GM23338 (cell line): ENCODE measurements around the gene LPO.

Experiments used
- CTCF ChIP-seq, 2 experiments: fragments of 200-600 bp in 1 of 2; sonication (generic) in 1 of 2; conservative IDR thresholded peaks; 2 replicates each; pipeline versions ENCODE4 v1.5.1 to v1.6.1; 2016 to 2017; ENCODE audit warnings: antibody characterized with exemption in 2 of 2, low read depth in 2 of 2, mild to moderate bottlenecking in 2 of 2, moderate library complexity in 1 of 2
- ETS1 ChIP-seq: IDR thresholded peaks from 2 replicates; pipeline ENCODE4 v1.6.1; 2016; ENCODE audit warnings: antibody characterized with exemption
- EZH2 ChIP-seq: fragments of 200-600 bp; sonication (generic); IDR thresholded peaks from one replicate; pipeline ENCODE4 v1.8.0; 2017; ENCODE audit warnings: antibody characterized with exemption, mild to moderate bottlenecking, low read depth; ENCODE audit not compliant: unreplicated experiment
- EZH2phosphoT487 ChIP-seq: fragments of 200-600 bp; sonication (generic); IDR thresholded peaks from one replicate; pipeline ENCODE4 v1.8.1; 2018; ENCODE audit warnings: antibody characterized with exemption; ENCODE audit not compliant: unreplicated experiment
- POLR2AphosphoS5 ChIP-seq: IDR thresholded peaks from 2 replicates; pipeline ENCODE4 v1.6.1; 2016; ENCODE audit warnings: antibody characterized with exemption, low read depth
- STAT1 ChIP-seq: IDR thresholded peaks from one replicate; pipeline ENCODE4 v1.6.1; 2016; ENCODE audit warnings: antibody characterized with exemption; ENCODE audit not compliant: unreplicated experiment
- ZNF114 ChIP-seq: fragments of 250-450 bp; sonication (Bioruptor Pico); IDR thresholded peaks from 2 replicates; pipeline ENCODE4 v1.5.0; 2020; ENCODE audit warnings: mild to moderate bottlenecking, moderate library complexity
- ZNF331 ChIP-seq: fragments of 250-450 bp; sonication (Bioruptor Pico); IDR thresholded peaks from 2 replicates; pipeline ENCODE4 v1.5.0; 2020; ENCODE audit warnings: low read depth, mild to moderate bottlenecking, moderate library complexity

DNA sequence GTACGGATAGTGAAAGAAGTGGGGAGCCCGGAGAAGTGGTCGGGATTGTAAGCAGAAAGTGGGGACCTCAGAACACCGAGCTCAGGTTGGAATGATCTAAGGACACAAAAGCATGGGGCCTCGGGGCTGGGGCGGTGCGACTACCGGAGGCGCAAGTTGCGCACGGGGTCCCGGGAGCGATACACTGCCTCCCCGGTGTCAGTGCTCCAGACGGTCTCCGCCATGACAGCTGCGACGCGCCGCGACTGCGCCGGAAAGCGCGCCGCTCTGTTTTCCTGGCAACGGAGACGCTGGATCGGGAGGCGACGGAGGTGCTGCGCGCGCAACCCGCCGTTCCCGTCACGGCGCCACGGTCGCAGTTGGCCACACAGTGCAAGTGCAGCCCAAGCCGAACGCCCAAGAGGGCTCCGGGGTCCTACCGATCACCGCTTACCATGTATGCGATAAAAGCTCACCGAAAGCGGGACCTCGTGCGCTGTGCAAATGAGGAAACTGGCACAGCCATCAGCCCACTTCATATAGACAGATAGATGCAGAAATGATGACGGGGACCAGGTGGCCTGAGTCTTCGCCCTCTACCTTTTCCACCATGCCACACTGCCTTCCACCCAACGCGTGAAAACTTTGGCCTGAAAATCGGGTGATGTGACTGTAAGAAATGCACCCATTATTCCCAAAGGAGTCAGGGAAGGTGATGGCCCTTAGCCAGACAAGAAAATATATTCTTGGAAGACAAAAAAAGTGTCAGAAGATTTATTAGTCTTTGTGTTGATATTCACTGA is 19.2 kb upstream of the LPO start, which contains the start of gene MKS1:
- no peak for TF ChIP-seq ZNF114 (CRISPR knock-in tag)
- no peak for TF ChIP-seq EZH2phosphoT487
- peak; percentile 37 to 55; a peak in 2 of 4 replicates for TF ChIP-seq CTCF (conservative IDR thresholded peaks at IDR 0.05; ENCODE audit: low read depth in 2 of 2)
- TF ChIP-seq POLR2AphosphoS5 = peak; percentile 62
- TF ChIP-seq STAT1 = no peak
- TF ChIP-seq EZH2 = no peak
- peak; percentile 73 for TF ChIP-seq ETS1
- TF ChIP-seq ZNF331 (CRISPR knock-in tag) = no peak
